Effector CD8-positive, alpha-beta T cell (primary cell): ENCODE results near the gene NMNAT2.

Experiments used
- DNase-seq: peaks from one replicate; lab custom pipeline; 2025; lab: John Stamatoyannopoulos, UW

Gene NMNAT2

DNA sequence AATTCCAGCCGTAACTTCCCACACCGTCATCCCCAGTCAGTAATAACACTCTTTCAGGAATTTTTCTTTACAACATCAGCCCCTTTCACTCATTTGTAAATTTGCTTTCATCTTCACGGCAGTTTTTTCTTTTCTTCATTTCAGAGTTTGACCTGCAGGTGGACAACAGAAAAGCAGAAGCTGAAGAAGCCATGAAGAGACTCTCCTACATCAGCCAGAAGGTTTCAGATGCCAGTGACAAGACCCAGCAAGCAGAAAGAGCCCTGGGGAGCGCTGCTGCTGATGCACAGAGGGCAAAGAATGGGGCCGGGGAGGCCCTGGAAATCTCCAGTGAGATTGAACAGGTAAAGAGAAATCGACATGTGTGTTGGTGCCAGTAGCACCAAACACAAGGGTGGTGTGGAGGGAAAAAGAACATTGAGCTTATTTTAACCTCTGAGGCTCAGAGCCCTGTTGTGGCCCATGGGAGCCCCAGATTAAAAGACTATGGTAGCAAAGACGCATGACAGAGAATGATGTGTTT is 178.9 kb downstream of the NMNAT2 start:
- no peak for DNase-seq

DNA sequence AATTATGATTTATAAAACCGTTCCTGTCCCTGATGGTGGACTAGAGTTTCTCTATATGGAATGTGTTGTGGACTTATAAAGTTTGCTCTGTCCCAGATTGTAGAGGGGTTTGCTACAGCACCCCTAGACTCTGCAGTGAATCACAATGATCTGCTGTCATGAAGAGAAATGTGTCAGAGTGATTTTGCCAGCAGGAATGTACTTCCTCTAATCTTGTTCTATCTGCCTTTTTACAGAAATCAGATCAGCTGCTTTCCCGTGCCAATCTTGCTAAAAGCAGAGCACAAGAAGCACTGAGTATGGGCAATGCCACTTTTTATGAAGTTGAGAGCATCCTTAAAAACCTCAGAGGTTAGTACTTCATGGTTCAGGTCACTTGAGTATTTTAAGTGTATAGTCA is 180.1 kb downstream of the NMNAT2 start:
- no peak for DNase-seq

- DNase-seq, result no peak
These were observed 181.1 kb downstream of the NMNAT2 start for GRCh38 chr1:183237046-183237445.

- DNase-seq, result no peak
These were observed 181.9 kb downstream of the NMNAT2 start for GRCh38 chr1:183236158-183236725.

- DNase-seq, result no peak
These were observed 182.7 kb downstream of the NMNAT2 start for GRCh38 chr1:183235503-183235902.

GRCh38 chr1:183234660-183235476 is 183.3 kb downstream of the NMNAT2 start:
- DNase-seq, result no peak

DNA sequence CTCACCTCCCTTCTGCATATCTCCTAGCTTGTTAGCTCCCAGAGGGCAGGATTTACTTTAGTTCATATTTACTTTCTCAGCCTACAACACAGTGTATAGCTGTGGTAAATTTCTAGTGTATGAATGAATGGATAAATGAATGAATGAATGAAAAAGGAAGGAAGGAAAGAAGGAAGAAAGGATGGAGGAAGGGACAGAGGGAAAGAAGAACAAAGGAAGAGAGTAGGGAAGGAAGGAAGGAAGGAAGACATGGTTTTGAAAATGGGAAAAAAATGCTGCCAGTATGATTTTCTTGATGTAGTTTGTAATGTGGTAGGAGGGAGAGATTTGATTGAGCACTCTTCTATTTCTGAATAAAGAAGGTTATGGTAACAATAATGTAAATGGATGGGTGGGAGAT is 185.1 kb downstream of the NMNAT2 start:
- no peak for DNase-seq

GRCh38 chr1:183231545-183231944 is 186.6 kb downstream of the NMNAT2 start:
- DNase-seq, result no peak

- DNase-seq, result no peak
These were observed 187.8 kb downstream of the NMNAT2 start for GRCh38 chr1:183230413-183230812.

- DNase-seq, result no peak
These were observed 189.6 kb downstream of the NMNAT2 start for GRCh38 chr1:183228347-183229220.

- peak; percentile 5 for DNase-seq
These were observed 190.5 kb downstream of the NMNAT2 start for GRCh38 chr1:183227422-183228346.

GRCh38 chr1:183226963-183227362 is 191.2 kb downstream of the NMNAT2 start:
- no peak for DNase-seq

DNA sequence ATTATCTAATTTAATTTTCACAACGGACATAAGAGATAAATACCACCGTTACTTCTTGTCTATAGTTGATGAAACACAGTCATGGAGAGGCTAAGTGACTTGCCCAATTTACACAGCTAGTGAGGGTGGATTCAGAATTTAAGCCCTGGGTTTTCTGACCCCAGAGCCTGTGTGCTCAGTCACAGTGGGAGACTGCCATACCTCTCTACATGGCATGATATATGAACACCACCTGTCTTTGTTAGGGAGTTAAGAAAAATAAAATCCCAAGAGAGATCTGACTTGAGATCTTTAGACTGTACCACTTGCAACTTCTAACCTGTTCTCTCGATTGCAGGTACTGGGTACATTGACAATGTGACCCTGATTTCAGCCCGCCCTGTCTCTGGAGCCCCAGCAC is 191.8 kb downstream of the NMNAT2 start:
- no peak for DNase-seq

DNA sequence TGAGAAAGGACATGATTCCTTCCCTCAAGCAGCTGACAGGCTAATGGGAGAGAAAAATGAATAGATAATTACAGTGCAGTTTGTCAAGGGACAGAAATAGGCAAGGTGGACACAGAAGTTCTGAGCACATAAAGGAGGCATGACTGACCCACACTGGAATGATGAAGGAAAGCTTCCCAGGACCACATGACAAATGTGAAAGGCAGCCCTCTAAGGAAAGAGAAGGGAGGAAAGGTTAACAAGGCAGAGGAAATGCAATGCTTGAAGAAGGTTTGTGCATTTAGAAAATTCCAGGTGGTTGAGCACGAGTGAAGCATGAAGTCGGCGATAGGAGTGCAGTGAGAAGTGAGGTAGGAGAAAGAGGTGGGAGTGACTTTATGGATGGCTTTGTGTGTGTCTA is 194.7 kb downstream of the NMNAT2 start:
- no peak for DNase-seq

DNA sequence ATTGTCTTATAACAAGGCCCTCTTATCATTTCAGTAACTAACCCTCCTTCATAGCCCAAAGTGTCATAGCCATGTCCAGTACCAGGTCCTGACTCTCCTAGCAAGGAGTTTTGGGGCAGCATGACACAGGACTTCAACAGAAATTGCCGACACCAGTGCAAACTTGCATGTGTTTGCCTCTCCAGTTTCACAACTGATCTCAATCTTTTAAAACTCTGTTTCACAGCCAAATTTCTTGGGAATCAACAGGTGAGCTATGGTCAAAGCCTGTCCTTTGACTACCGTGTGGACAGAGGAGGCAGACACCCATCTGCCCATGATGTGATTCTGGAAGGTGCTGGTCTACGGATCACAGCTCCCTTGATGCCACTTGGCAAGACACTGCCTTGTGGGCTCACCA is 195.3 kb downstream of the NMNAT2 start:
- DNase-seq, result no peak

DNA sequence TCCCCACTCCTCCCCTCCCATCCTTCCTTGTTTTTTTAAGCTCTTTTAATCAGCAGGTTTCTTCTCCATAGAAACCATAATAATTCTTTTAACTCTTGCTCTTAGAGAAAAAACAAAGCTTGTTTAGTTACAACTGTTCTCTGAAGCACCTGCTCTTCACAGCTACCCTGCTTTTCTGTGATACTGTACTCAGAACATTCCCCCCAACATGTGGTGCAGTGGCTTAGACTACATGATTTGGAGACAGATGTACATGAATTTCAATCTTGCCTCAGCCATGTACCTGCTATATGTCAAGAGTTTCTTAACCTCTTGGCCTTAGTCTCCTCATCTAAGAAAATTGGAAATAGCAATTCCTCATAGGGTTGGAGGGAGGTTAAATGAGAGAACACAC is 198.6 kb downstream of the NMNAT2 start:
- no peak for DNase-seq

DNA sequence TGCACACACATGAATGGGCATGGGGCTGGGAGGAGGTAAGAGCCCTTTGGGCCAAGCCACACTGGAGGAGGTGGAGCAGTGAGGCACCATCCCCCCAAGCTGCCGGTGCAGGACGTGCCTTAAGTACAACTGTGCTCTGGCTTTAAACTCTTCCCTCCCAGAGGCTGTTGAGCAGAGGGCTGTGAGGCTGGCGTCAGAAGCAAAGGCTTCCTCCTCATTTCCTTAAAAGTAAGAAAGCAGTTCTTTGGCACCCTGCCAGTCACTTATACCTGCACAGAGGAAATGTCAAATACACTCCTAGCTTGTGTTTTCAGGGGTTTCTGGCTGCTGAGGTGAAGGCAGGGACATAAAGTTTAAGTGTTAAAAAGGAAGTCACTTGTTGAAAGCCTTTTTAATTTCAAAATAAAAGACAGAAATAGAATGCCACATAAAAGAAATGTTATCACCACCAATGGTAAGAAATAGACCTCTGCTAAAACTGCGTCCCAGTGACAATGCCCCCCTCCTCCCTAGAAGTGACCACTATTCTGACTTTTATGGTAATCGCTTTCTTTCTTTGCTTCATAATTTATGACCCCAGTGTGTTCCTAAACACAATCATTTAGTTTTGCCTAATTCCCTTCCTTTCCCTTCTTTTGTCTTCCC is 199.1 kb downstream of the NMNAT2 start:
- DNase-seq, result peak; percentile 45

DNA sequence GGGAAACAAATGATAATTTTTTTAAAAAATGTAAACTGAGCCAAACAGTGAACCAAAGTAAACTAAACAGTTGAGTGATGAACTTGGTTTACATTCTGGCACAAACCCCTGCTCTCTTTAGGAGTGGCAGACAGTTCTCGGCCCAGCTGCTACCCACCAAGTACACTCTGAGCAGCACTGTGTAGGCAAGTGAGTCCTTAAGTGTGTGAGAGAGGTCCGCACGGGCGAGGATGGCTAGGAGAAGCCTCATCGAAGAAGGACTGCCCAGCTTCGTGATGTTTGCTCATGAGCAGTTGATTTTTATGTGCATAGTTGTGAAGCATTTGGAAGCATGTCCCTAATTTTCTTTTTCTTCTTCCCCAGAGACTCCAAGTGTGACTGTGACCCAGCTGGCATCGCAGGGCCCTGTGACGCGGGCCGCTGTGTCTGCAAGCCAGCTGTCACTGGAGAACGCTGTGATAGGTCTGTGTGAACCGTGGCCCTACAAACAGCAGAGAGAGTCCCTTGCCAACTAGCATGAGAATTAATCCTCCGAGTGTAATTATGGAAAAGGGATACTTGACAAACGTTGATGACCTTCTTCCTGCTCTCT is 200.1 kb downstream of the NMNAT2 start:
- no peak for DNase-seq

- DNase-seq, result no peak
These were observed 202.2 kb downstream of the NMNAT2 start for GRCh38 chr1:183215936-183216335.

DNA sequence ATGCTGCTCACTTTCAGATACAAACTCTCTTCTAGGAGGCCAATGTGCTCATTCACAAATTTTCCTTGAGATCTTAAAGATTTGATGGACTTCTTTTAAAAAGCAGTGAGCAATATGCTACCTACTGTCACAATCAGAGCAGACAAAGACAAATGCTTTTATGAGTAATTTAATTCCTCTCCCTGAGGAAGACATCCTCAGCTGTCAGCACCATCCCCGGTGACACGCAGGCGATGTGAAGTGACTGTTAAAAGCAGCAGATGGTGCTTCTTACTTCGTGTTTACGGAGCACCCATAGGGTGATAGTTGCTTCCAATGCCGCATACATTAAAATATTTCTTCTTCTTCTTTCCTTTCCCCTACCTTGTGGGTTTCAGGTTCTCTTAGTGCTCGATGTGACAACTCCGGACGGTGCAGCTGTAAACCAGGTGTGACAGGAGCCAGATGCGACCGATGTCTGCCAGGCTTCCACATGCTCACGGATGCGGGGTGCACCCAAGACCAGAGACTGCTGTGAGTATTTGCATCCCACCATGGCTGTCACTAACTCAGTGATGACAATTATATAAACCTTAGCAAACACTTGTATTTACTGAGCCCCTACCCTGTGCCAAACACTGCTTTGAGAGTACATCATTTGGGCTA is 203.0 kb downstream of the NMNAT2 start:
- no peak for DNase-seq
